Measurements from ENCODE around the gene TBC1D10A. TPM values are rescaled to one million over a fixed set of nuclear protein-coding genes. Genes with fewer than 3 reads are reported as not detected.

The TBC1D10A gene
- total RNA-seq, 1 experiment from 2014 or later, result 18.6 TPM

DNA sequence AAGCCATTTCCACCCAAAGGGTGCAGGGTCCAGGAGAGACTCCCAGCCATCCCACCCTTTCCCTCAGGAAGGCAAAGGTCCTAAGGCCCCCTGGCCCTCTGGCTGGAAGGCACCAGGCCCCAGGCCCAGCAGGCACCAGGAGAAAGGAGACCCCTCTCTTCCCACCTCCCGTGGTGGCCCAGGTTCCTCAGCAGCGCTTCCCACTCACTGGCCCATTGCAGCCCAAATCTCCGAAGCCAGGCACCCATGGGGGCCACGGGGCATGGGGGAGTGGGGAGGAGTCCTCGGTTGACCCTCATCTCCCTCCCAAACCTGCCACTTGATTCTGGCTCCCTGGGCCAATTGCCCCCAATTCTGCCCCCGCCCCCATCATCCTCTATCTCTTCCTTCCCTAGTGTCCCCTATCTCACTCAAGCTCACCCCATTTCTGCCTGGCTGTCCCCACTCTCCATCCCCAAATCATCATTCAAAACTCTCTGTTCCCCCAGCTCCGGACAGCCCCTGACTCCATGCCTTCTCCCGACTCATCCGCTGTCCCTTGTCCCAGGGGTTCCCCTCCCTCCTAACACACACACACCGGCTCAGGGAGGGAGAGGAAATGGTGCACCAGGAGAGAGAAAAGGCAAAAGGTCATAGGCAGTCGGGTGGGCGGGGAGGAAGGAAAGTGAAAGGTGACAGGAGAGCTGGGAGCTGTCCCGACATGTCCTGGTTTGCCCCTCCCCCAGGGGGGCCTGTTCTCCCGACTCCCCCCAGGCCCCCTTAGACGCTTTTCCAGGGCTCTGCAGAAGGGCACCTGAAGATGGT, 81.4 kb downstream of the TBC1D10A start:
- Histone ChIP-seq H3K4me3 (replicated peaks in 1 of 2; ENCODE audit: low read depth in 1 of 2, low read length in 2 of 2) (peak overlapping the region; percentile 30 to 36; a peak in 3 of 4 replicates), H3K4me2 (ENCODE audit: low read length) (peak overlapping the region; percentile 96), H3K4me1 (ENCODE audit: control insufficient read depth in 1 of 2, insufficient read depth in 2 of 2, low read length in 2 of 2) (peaks cover 47 to 100% of the 10 kb centered on the region in 2 experiments), H3K9me3 (ENCODE audit: control insufficient read depth in 1 of 2, insufficient read depth in 1 of 2, low read depth in 1 of 2, low read length in 2 of 2) (no peaks in the 10 kb centered on the region), H2AFZ (ENCODE audit: low read depth, low read length, poor library complexity, severe bottlenecking) (no peak overlapping the region), H3K27ac (ENCODE audit: low read depth, low read length) (peak overlapping the region; percentile 85), H3K9me2 (ENCODE audit: insufficient read depth) (no peaks in the 10 kb centered on the region), H3K79me2 (ENCODE audit: insufficient read depth, low read length) (peaks cover 71% of the 10 kb centered on the region), H3K27me3 (ENCODE audit: insufficient read depth, low read length) (no peaks in the 10 kb centered on the region), H3K36me3 (ENCODE audit: control insufficient read depth in 1 of 2, insufficient read depth in 2 of 2, low read length in 2 of 2) (peaks cover 4 to 35% of the 10 kb centered on the region in 2 experiments; a peak in 3 of 4 replicates), H4K20me1 (ENCODE audit: insufficient read depth) (no peaks in the 10 kb centered on the region), H3K9ac (ENCODE audit: low read length) (peak overlapping the region; percentile 84)
- ATAC-seq, result no peak
- intact Hi-C loops (cut with micrococcal nuclease), result no loop called here
- CTCF ChIA-PET, result no interaction called here
- RAD21 ChIA-PET (ENCODE audit: low non-redundant PET in 1 of 2, low total read pairs in 2 of 2, uncharacterized antibody in 2 of 2, unreplicated experiment in 2 of 2), result no interaction called here
- POLR2A ChIA-PET, result no interaction called here
- no peak for DNase-seq (ENCODE audit: low read depth, low spot score)
- BruUV-seq (replicated peaks), result TSS peak; percentile 34
- TF ChIP-seq, protein P1, sequence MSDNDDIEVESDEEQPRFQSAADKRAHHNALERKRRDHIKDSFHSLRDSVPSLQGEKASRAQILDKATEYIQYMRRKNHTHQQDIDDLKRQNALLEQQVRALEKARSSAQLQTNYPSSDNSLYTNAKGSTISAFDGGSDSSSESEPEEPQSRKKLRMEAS (IDR thresholded peaks at IDR 0.05), result no peak
- 0 out of 2 replicates have a peak, but pooled peaks have one; percentile 4 for TF ChIP-seq POLR2AphosphoS5 (IDR thresholded peaks at IDR 0.05; ENCODE audit: low read depth, low read length)

DNA sequence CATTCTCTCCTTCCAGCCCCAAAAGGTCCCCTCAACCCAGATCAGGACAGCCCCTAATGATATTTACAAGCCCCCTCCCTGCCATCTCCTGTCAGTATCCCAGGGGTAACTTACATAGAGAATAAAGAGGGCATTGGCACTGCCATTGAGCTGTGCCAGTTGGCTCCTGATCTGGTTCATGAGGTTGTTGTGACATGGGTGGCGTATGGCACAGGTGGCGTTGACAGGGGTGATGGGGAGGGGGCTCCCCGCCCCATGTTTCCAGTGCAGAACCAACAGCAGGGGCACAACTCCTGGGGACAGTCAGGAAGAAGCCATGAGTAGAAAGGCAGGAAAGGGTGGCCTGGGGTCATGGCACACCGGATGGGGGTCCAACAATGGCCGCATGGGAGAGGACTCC, 82.1 kb downstream of the TBC1D10A start:
- intact Hi-C loops (cut with micrococcal nuclease), result no loop called here
- no TSS peak for BruUV-seq (replicated peaks)
- H3K4me1 ChIP-seq (ENCODE audit: control insufficient read depth in 1 of 2, insufficient read depth in 2 of 2, low read length in 2 of 2), result peaks cover 46 to 100% of the 10 kb centered on the region in 2 experiments
- no peak for DNase-seq (ENCODE audit: low read depth, low spot score)
- peak overlapping the region; percentile 96; the same call in 1 of the 2 replicates for H3K4me2 ChIP-seq (ENCODE audit: low read length)
- no peaks in the 10 kb centered on the region for H3K27me3 ChIP-seq (ENCODE audit: insufficient read depth, low read length)
- no peak for ATAC-seq
- peaks cover 64% of the 10 kb centered on the region for H3K79me2 ChIP-seq (ENCODE audit: insufficient read depth, low read length)
- H2AFZ ChIP-seq (ENCODE audit: low read depth, low read length, poor library complexity, severe bottlenecking), result no peak overlapping the region
- TF ChIP-seq EZH2phosphoT487 (IDR thresholded peaks at IDR 0.05; ENCODE audit: borderline replicate concordance) (no peak), JUND (IDR thresholded peaks at IDR 0.05) (no peak), EZH2 (IDR thresholded peaks at IDR 0.05) (no peak), RAD21 (IDR thresholded peaks at IDR 0.05; ENCODE audit: low read depth) (no peak), SIN3A (IDR thresholded peaks at IDR 0.05; ENCODE audit: low read depth) (no peak)
- ChIA-PET RAD21 (ENCODE audit: low non-redundant PET in 1 of 2, low total read pairs in 2 of 2, uncharacterized antibody in 2 of 2, unreplicated experiment in 2 of 2) (no interaction called here), CTCF (no interaction called here), POLR2A (no interaction called here)
- peaks cover 4 to 33% of the 10 kb centered on the region in 2 experiments; a peak in 3 of 4 replicates for H3K36me3 ChIP-seq (ENCODE audit: control insufficient read depth in 1 of 2, insufficient read depth in 2 of 2, low read length in 2 of 2)
- no peak overlapping the region for H3K4me3 ChIP-seq (replicated peaks in 1 of 2; ENCODE audit: low read depth in 1 of 2, low read length in 2 of 2)
- H3K9me3 ChIP-seq (ENCODE audit: control insufficient read depth in 1 of 2, insufficient read depth in 1 of 2, low read depth in 1 of 2, low read length in 2 of 2), result no peaks in the 10 kb centered on the region
- peak overlapping the region; percentile 85 for H3K27ac ChIP-seq (ENCODE audit: low read depth, low read length)
- H3K9me2 ChIP-seq (ENCODE audit: insufficient read depth), result no peaks in the 10 kb centered on the region
- peak overlapping the region; percentile 12; the same call in 1 of the 2 replicates for H3K9ac ChIP-seq (ENCODE audit: low read length)
- no peaks in the 10 kb centered on the region for H4K20me1 ChIP-seq (ENCODE audit: insufficient read depth)

Measured in HCT116 (cell line).